HG03135 (cell line): ENCODE data around the gene USP34.

Experiments
- ATAC-seq: cut with Tn5 transposase; IDR thresholded peaks from one replicate; pipeline ENCODE4 v1.9.1; 2021; ENCODE audit warnings: mild to moderate bottlenecking, moderate library complexity; ENCODE audit not compliant: unreplicated experiment

The USP34 gene

GRCh38 chr2:61255580-61256437 lies 215.1 kb downstream of the USP34 start:
- no peak for ATAC-seq

- ATAC-seq = no peak
These were observed 216.4 kb downstream of the USP34 start for GRCh38 chr2:61254536-61254935.

- ATAC-seq = no peak
These were observed 217.8 kb downstream of the USP34 start for GRCh38 chr2:61253136-61253535.

GRCh38 chr2:61252031-61252430 lies 218.9 kb downstream of the USP34 start:
- no peak for ATAC-seq

GRCh38 chr2:61249521-61250071 lies 221.3 kb downstream of the USP34 start:
- no peak for ATAC-seq

GRCh38 chr2:61247204-61247812 lies 223.6 kb downstream of the USP34 start:
- ATAC-seq = no peak

GRCh38 chr2:61244694-61245093 lies 226.2 kb downstream of the USP34 start:
- ATAC-seq = no peak

- no peak for ATAC-seq
These were observed 229.6 kb downstream of the USP34 start for GRCh38 chr2:61241266-61241665.

- no peak for ATAC-seq
These were observed 232.5 kb downstream of the USP34 start for GRCh38 chr2:61238219-61239012.

- ATAC-seq = no peak
These were observed 235.2 kb downstream of the USP34 start for GRCh38 chr2:61235716-61236115.

- no peak for ATAC-seq
These were observed 237.3 kb downstream of the USP34 start for GRCh38 chr2:61233581-61233980.

GRCh38 chr2:61229936-61230335 lies 241.0 kb downstream of the USP34 start:
- ATAC-seq = no peak

- ATAC-seq = no peak
These were observed 248.3 kb downstream of the USP34 start for GRCh38 chr2:61222567-61222966.

GRCh38 chr2:61221819-61222218 lies 249.1 kb downstream of the USP34 start:
- ATAC-seq = no peak

GRCh38 chr2:61220768-61221167 lies 250.1 kb downstream of the USP34 start:
- no peak for ATAC-seq

GRCh38 chr2:61218817-61219170 lies 252.1 kb downstream of the USP34 start:
- ATAC-seq = no peak

GRCh38 chr2:61218076-61218816 lies 252.6 kb downstream of the USP34 start:
- ATAC-seq = no peak

GRCh38 chr2:61214171-61214570 lies 256.7 kb downstream of the USP34 start:
- ATAC-seq = no peak

GRCh38 chr2:61210332-61210981 lies 260.4 kb downstream of the USP34 start:
- no peak for ATAC-seq

- ATAC-seq = no peak
These were observed 265.8 kb downstream of the USP34 start for GRCh38 chr2:61205132-61205531.
